Pancreas (tissue), 10 donors: ENCODE data around the gene CLEC10A. TPM values are rescaled to one million over a fixed set of nuclear protein-coding genes. Genes with fewer than 3 reads are reported as not detected.

Experiments used
- ATAC-seq, 4 donors: fragments of 200-7000 bp; cut with Tn5 transposase; one replicate each; pipeline versions ENCODE4 v1.8.0 to v1.9.1; 2020; ENCODE audit warnings: mild to moderate bottlenecking in 4 of 4, moderate library complexity in 4 of 4
- DNase-seq, 6 donors: peaks; one replicate each; pipeline ENCODE4 v3.0.0-alpha.2; 2020
- FAIRE-seq: peaks from 2 replicates; lab custom pipeline; 2012; peaks lifted over from hg19 to GRCh38; lab: Jason Lieb, UNC
- H3K27ac ChIP-seq, 4 donors: fragments of 200-600 bp; sonication (generic); 1 replicate in 3 of 4; 2 replicates in 1 of 4; pipeline versions ENCODE4 v1.5.0 to v1.8.0; 2020
- H3K27me3 ChIP-seq, 4 donors: fragments of 200-600 bp; one replicate each; pipeline ENCODE4 v1.8.0; 2021
- H3K36me3 ChIP-seq, 3 donors: fragments of 200-600 bp; sonication (generic) in 1 of 3; one replicate each; pipeline versions ENCODE4 v1.5.0 to v1.8.0; 2020 to 2021
- H3K4me1 ChIP-seq, 3 donors: fragments of 200-600 bp; one replicate each; pipeline ENCODE4 v1.8.0; 2021
- H3K4me3 ChIP-seq, 4 donors: fragments of 200-600 bp; sonication (generic) in 2 of 4; one replicate each; pipeline versions ENCODE4 v1.5.0 to v1.8.0; 2020 to 2021
- H3K9me3 ChIP-seq, 4 donors: fragments of 200-600 bp; one replicate each; pipeline ENCODE4 v1.8.0; 2021
- WGBS, 2 donors: extraction: QIAGEN DNeasy Blood & Tissue Kit; methylation state at CpG; one replicate each; pipeline ENCODE4 v1.1.7; 2013; 5-methylcytosine and 5-hydroxymethylcytosine counted together
- intact Hi-C, 3 donors: fragments of 100-400 bp; cut with DNase I; formaldehyde crosslinking; loops; one replicate each; pipeline versions ENCODE4 v1.11.1 to v1.14.2; 2022
- polyA plus RNA-seq, 2 donors: library from polyadenylated mRNA; stranded (reverse); fragments of 200-250 nt; gene quantifications; one replicate each; pipeline ENCODE4 v1.2.3, GENCODE V29; 2013
- total RNA-seq, 6 donors: library from RNA; stranded (reverse); fragmentation: NEBNext Ultra II Directional in 4 of 6; extraction: Animal tissue kit (Norgen Biotek cat#: 25700) in 4 of 6; gene quantifications; one replicate each; pipeline versions ENCODE4 v1.2.1 to v1.2.4, GENCODE V29; 2021 to 2023
- TF ChIP-seq, protein P1 (sequence below), 4 donors: fragments of 200-600 bp; sonication (generic) in 3 of 4; IDR thresholded peaks; one replicate each; pipeline versions ENCODE4 v1.5.0 to v1.8.0; 2021; ENCODE audit warnings: antibody characterized with exemption in 4 of 4
- donor health status: healthy with polysubstance abuse.
- donor health status: DM: no; HTN: no; CAD: no; lungs with moderate emphysema.
- donor health status: DM: no; HTN: no; CAD: no.
- donor health status: control.
- donor health status: control.
- donor health status: Bipolar disorder and iron deficiency.
- donor health status: DM: yes; HTN: yes; CAD: no.
- donor health status: DM: no; HTN: no; CAD: no.
- donor health status: DM: no; HTN: no; CAD: no.
- donor health status: DM: yes; HTN: yes; CAD: no.

The CLEC10A gene
- total and polyA plus RNA-seq, 8 donors = 0.28 to 3.6 (median 1.3) TPM; not detected in 1

- WGBS, 2 donors = 76 to 80% methylated on average over 7 of the region's 7 CpGs
- Histone ChIP-seq H3K36me3 (no peaks in the 10 kb centered on the region), H3K4me1 (no peaks in the 10 kb centered on the region), H3K9me3 (no peaks in the 10 kb centered on the region), H3K27me3 (no peaks in the 10 kb centered on the region), H3K4me3 (no peak overlapping the region), H3K27ac (no peak overlapping the region)
- TF ChIP-seq, protein P1, sequence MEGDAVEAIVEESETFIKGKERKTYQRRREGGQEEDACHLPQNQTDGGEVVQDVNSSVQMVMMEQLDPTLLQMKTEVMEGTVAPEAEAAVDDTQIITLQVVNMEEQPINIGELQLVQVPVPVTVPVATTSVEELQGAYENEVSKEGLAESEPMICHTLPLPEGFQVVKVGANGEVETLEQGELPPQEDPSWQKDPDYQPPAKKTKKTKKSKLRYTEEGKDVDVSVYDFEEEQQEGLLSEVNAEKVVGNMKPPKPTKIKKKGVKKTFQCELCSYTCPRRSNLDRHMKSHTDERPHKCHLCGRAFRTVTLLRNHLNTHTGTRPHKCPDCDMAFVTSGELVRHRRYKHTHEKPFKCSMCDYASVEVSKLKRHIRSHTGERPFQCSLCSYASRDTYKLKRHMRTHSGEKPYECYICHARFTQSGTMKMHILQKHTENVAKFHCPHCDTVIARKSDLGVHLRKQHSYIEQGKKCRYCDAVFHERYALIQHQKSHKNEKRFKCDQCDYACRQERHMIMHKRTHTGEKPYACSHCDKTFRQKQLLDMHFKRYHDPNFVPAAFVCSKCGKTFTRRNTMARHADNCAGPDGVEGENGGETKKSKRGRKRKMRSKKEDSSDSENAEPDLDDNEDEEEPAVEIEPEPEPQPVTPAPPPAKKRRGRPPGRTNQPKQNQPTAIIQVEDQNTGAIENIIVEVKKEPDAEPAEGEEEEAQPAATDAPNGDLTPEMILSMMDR (IDR thresholded peaks at IDR 0.05) = no peak
- DNase-seq (peak in 1 of 6 donors; percentile 37), FAIRE-seq (no peak), ATAC-seq (no peak)
- intact Hi-C loops = no loop called here
Observed at GRCh38 chr17:7077911-7078546, 2.0 kb downstream of the CLEC10A start.

DNA sequence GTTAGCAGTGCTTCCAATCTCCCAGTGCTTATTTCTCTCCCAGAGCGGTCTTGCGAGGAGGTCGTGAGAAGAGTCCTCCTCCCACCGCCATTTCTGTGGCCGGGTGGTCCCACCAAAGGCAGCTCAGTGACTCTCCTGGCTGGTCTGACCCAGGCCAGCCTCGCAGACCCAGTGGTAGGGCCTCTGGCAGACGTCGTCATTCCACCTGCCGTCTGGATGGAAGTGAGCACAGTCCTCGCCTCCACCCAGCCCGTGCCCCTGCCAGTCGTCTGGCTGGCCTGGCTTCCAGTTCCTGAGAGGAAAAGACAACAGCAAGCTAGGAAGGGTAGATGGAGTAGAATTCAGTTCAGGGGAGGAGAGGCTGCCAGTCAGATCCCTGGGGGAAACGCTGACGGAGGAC, 5.1 kb downstream of the CLEC10A start:
- intact Hi-C loops = no loop called here
- 66 to 68% methylated on average over 14 of the region's 14 CpGs for WGBS, 2 donors
- Histone ChIP-seq H3K9me3 (no peaks in the 10 kb centered on the region), H3K4me3 (no peak overlapping the region), H3K36me3 (no peaks in the 10 kb centered on the region), H3K27ac (no peak overlapping the region), H3K27me3 (no peaks in the 10 kb centered on the region), H3K4me1 (no peaks in the 10 kb centered on the region)
- TF ChIP-seq, protein P1 (IDR thresholded peaks at IDR 0.05) = no peak
- FAIRE-seq = no peak
- peak in 1 of 6 donors; percentile 21 for DNase-seq
- no peak for ATAC-seq

DNA sequence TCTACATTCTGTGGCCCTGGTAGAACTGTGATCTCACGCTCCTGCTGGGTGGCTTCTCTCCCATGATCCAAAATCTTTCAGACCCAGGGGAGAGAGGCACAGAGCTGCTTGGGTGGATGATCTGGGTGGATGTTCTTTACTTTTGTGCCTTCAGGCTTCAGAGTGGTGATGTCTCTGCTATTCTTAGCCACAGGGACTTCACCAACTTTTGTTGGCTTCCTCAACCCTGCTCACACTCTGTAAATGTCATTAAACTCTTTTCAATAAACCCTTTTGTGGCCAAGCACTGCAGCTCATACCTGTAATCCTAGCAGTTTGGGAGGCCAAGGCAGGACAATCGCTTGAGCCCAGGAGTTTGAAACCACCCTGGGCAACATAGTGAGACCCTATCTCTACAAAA, 7.6 kb downstream of the CLEC10A start:
- Histone ChIP-seq H3K9me3 (no peaks in the 10 kb centered on the region), H3K4me3 (no peak overlapping the region), H3K36me3 (no peaks in the 10 kb centered on the region), H3K27me3 (no peaks in the 10 kb centered on the region), H3K4me1 (no peaks in the 10 kb centered on the region), H3K27ac (no peak overlapping the region)
- DNase-seq = no peak
- FAIRE-seq = no peak
- no peak for ATAC-seq
- intact Hi-C loops = no loop called here
- TF ChIP-seq, protein P1 (IDR thresholded peaks at IDR 0.05) = no peak
- WGBS, 2 donors = 77 to 82% methylated on average over 2 of the region's 2 CpGs

DNA sequence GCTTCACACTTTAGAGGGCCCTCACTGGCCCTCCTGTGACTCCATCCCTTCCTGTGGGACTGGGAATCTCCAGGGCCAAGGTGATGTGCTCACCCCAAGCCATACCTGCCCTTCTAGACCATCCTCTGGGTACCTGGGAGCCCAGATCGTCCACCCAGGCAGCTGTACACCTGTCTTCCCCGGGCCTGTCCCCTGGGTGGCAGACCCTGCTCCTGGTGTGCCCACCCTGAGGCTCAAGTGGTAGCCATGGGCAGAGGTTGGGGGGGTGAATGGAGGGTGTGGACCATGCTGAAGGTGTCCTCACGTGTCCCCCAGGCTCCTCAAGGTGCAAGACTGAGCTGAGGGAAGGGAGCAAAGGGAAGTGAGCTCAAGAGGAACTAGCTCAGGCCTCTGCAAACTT, 9.3 kb downstream of the CLEC10A start:
- FAIRE-seq (no peak), DNase-seq (peak in 1 of 6 donors; percentile 41), ATAC-seq (no peak)
- intact Hi-C loops = no loop called here
- 53 to 82% methylated on average over 3 of the region's 3 CpGs for WGBS, 2 donors
- Histone ChIP-seq H3K27ac (no peak overlapping the region), H3K4me1 (no peaks in the 10 kb centered on the region), H3K4me3 (no peak overlapping the region), H3K36me3 (no peaks in the 10 kb centered on the region), H3K27me3 (no peaks in the 10 kb centered on the region), H3K9me3 (no peaks in the 10 kb centered on the region)
- TF ChIP-seq, protein P1 (IDR thresholded peaks at IDR 0.05) = no peak

DNA sequence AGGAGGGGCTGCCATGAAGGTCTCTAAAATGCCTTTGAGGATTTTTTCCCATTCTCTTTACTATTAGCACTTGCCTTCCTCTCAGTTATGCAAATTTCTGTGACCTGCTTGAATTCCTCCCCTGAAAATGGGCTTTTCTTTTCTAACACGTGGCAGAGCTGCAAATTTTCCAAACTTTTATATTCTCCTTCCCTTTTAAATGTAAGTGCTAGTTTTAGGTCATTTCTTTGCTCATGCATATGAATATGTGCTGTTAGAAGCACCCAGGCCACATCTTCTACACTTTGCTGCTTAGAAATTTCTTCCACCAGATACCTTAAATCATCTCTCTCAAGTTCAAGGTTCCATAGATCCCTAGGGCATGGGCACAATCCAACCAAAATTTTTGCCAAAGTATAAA, 11.8 kb downstream of the CLEC10A start:
- Histone ChIP-seq H3K9me3 (no peaks in the 10 kb centered on the region), H3K27ac (no peak overlapping the region), H3K4me1 (no peaks in the 10 kb centered on the region), H3K4me3 (no peak overlapping the region), H3K27me3 (no peaks in the 10 kb centered on the region), H3K36me3 (no peaks in the 10 kb centered on the region)
- WGBS, 2 donors = 14 to 17% methylated on average over 1 of the region's 1 CpG
- FAIRE-seq (no peak), ATAC-seq (no peak), DNase-seq (no peak)
- intact Hi-C loops = no loop called here
- TF ChIP-seq, protein P1 (IDR thresholded peaks at IDR 0.05) = no peak
